ENCODE data around the gene CTNNA3.

DNA sequence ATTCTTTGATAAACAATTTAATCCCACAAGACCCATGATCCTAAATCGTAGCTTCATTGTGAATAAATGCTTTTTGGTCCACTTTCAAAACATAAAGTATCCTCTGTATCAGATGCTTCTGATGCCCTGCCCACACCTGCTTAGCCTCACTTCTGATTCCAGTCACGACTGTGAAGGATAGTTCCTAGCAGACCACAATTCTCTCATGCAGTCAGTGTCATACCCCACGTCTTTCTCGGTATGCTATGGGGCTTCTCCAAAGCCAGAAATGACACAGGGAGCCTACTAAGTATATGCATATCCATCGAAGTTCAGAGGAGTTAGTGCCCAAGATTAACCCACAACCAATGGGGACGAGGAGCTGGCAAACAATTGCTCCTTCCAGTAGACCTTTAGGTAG lies 27.6 kb upstream of the CTNNA3 start:
- TF ChIP-seq, protein P1, sequence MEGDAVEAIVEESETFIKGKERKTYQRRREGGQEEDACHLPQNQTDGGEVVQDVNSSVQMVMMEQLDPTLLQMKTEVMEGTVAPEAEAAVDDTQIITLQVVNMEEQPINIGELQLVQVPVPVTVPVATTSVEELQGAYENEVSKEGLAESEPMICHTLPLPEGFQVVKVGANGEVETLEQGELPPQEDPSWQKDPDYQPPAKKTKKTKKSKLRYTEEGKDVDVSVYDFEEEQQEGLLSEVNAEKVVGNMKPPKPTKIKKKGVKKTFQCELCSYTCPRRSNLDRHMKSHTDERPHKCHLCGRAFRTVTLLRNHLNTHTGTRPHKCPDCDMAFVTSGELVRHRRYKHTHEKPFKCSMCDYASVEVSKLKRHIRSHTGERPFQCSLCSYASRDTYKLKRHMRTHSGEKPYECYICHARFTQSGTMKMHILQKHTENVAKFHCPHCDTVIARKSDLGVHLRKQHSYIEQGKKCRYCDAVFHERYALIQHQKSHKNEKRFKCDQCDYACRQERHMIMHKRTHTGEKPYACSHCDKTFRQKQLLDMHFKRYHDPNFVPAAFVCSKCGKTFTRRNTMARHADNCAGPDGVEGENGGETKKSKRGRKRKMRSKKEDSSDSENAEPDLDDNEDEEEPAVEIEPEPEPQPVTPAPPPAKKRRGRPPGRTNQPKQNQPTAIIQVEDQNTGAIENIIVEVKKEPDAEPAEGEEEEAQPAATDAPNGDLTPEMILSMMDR (IDR thresholded peaks at IDR 0.05 in 8 of 11, conservative IDR thresholded peaks at IDR 0.05 in 3 of 11) = no peak
- TF ChIP-seq POLR2A (IDR thresholded peaks at IDR 0.05) (no peak), POLR2AphosphoS5 (IDR thresholded peaks at IDR 0.05) (no peak)

Measured in spleen (tissue), 7 donors.